HG03025 (cell line): ENCODE measurements around the gene ATG16L2.
"Not testable (repeated sequence)": the region's sequence is repeated elsewhere in the genome, so short reads cannot be mapped to it uniquely, and the experiment has no call there.

Source experiments
- ATAC-seq: cut with Tn5 transposase; IDR thresholded peaks from one replicate; pipeline ENCODE4 v1.9.1; 2021; ENCODE audit warnings: mild to moderate bottlenecking, moderate library complexity; ENCODE audit not compliant: unreplicated experiment, low FRiP score

ATG16L2 gene

GRCh38 chr11:72778535-72779494 lies 35.4 kb upstream of the ATG16L2 start:
- no peak for ATAC-seq

- no peak for ATAC-seq
Measured at GRCh38 chr11:72779495-72780128, 34.6 kb upstream of the ATG16L2 start.

- no peak for ATAC-seq
Measured at GRCh38 chr11:72780296-72781062, 33.7 kb upstream of the ATG16L2 start.

- no peak for ATAC-seq
Measured at GRCh38 chr11:72781063-72781312, 33.2 kb upstream of the ATG16L2 start.

- no peak for ATAC-seq
Measured at GRCh38 chr11:72781313-72782080, 32.7 kb upstream of the ATG16L2 start.

- ATAC-seq = no peak
Measured at GRCh38 chr11:72782081-72782920, 31.9 kb upstream of the ATG16L2 start.

GRCh38 chr11:72783144-72783905 lies 30.9 kb upstream of the ATG16L2 start:
- no peak for ATAC-seq

GRCh38 chr11:72784662-72785061 lies 29.5 kb upstream of the ATG16L2 start:
- ATAC-seq = no peak

- no peak for ATAC-seq
Measured at GRCh38 chr11:72786305-72787215, 27.7 kb upstream of the ATG16L2 start.

- no peak for ATAC-seq
Measured at GRCh38 chr11:72787216-72788104, 26.8 kb upstream of the ATG16L2 start.

GRCh38 chr11:72788241-72788640 lies 26.0 kb upstream of the ATG16L2 start:
- no peak for ATAC-seq

- no peak for ATAC-seq
Measured at GRCh38 chr11:72789493-72790131, 24.6 kb upstream of the ATG16L2 start.

GRCh38 chr11:72791228-72791627 lies 23.0 kb upstream of the ATG16L2 start:
- ATAC-seq = not testable (repeated sequence)

GRCh38 chr11:72792437-72793021 lies 21.7 kb upstream of the ATG16L2 start:
- ATAC-seq = no peak

GRCh38 chr11:72793076-72793424 lies 21.2 kb upstream of the ATG16L2 start:
- no peak for ATAC-seq
